Measurements from ENCODE around the gene SEC24C.

DNA sequence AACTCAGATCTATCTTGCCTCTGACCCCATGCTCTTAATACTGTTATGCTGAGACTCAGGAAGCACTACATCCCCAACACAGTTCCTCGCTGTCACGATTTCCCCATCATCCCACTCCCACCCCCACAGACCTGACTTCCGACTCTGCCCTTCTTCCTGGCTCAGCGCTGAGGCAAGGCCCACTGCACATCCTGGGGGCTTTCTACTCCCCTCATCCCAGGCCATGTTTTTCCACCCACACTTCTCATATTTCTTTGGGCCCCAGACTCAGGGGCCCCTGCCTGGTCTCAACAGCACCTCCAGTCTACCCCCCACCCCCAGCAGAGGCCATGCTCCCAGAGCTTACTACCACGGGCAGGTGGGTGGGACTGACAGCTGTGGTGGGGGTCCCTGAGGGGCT is 74.9 kb downstream of the SEC24C start:
- TF ChIP-seq, protein P1, sequence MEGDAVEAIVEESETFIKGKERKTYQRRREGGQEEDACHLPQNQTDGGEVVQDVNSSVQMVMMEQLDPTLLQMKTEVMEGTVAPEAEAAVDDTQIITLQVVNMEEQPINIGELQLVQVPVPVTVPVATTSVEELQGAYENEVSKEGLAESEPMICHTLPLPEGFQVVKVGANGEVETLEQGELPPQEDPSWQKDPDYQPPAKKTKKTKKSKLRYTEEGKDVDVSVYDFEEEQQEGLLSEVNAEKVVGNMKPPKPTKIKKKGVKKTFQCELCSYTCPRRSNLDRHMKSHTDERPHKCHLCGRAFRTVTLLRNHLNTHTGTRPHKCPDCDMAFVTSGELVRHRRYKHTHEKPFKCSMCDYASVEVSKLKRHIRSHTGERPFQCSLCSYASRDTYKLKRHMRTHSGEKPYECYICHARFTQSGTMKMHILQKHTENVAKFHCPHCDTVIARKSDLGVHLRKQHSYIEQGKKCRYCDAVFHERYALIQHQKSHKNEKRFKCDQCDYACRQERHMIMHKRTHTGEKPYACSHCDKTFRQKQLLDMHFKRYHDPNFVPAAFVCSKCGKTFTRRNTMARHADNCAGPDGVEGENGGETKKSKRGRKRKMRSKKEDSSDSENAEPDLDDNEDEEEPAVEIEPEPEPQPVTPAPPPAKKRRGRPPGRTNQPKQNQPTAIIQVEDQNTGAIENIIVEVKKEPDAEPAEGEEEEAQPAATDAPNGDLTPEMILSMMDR (IDR thresholded peaks at IDR 0.05) = no peak
- TF ChIP-seq POLR2A (IDR thresholded peaks at IDR 0.05) = no peak

All from tibial nerve (tissue), 3 donors.